NCI-H1105 (cell line): ENCODE data around the gene GNLY.
A peak's percentile ranks its signal among the peaks of the same experiment; 100 is the strongest.

ENCODE experiments used
- DNase-seq: peaks from one replicate; lab custom pipeline; 2025; lab: John Stamatoyannopoulos, UW

GNLY gene

GRCh38 chr2:85728883-85729824 lies 35.0 kb downstream of the GNLY start:
- DNase-seq = peak; percentile 50

DNA sequence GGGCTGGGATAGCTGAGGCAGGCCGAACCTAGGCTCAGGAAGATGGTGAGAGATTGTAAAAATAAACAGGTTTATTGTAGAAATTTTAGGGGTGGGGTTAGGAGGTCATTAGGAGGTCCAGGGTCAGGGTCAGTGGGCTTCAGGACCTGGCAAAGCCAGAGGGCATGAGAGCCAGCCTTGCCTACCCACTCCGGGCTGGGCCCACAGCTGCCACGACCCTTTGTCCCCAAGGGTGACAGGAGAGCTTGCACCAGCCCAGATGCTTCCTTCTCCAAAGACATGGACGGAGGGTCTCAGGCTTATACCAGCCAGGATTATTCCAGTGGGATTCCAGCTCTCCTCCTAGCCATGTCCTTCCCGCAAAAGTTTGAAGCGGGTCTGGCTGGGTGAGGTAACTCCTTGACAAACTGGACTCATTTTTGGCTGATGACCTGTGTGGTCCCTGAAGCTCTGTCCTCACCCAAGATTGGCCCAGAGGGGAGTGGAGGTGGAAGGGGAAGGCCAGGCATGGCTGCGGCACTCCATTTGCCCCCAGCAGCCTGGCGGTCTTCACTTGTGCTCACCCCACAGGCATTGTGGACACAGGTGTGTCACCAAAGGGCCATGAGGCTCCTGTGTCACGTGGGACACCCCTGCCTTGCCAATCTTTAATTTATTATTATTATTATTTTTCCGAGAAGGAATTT lies 35.8 kb downstream of the GNLY start:
- DNase-seq = no peak

GRCh38 chr2:85730686-85731230 lies 36.6 kb downstream of the GNLY start:
- DNase-seq = no peak

DNA sequence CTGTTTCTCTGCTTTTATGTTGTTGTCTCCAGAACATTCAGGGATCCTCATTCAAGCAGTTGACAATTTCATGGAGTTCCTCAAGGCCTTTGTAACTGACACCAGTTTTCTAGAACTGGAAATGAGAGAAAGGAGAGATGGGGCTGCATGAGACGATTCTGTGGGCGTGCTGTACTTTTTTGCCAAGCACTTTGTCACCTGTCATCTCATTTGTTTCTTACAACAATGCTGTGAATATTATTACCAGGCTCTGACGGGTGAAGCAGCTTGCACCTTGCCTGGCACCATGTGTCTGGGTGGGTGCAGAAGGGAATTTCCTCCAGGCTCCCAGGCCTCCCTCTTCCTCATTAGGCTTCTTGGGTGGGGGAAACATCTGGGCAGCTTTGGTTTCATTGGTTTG lies 37.4 kb downstream of the GNLY start:
- no peak for DNase-seq

DNA sequence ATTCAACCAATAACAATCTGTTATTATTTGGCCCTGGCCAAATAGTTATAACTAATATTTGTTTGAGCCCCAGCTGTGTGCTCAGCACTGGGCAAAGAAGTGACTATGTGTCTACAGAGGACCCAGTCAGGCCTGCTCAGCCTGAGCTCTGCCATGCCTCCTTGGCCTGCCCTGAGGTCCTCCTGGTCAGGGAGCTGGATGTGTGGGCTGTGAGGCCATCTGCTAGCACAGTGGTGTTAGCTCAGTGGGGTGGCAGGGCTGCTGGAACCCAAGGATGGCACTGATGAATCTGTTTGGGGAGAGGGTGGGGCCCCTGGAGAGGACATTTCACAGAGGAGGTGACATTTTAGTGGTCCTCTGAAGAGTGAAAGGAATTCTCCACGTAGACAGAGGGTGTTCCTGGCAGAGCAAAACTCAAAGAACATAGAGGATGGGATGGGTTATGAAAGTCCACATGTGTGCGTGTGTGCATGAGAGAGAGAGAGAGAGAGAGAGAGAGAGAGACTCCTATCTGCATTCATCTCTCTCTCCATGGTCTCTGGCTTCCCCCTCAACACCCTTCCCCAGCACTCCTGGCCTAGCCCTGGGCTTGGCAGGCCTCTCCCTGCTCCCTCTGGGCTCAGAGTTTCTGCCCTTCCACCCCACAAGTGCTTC lies 38.4 kb downstream of the GNLY start:
- DNase-seq = no peak

GRCh38 chr2:85733121-85733960 lies 39.2 kb downstream of the GNLY start:
- no peak for DNase-seq

GRCh38 chr2:85734015-85734414 lies 39.9 kb downstream of the GNLY start:
- DNase-seq = no peak

- no peak for DNase-seq
Measured at GRCh38 chr2:85734942-85735608, 40.9 kb downstream of the GNLY start.

- no peak for DNase-seq
Measured at GRCh38 chr2:85735691-85736090, 41.5 kb downstream of the GNLY start.

- DNase-seq = no peak
Measured at GRCh38 chr2:85736456-85737355, 42.5 kb downstream of the GNLY start.

DNA sequence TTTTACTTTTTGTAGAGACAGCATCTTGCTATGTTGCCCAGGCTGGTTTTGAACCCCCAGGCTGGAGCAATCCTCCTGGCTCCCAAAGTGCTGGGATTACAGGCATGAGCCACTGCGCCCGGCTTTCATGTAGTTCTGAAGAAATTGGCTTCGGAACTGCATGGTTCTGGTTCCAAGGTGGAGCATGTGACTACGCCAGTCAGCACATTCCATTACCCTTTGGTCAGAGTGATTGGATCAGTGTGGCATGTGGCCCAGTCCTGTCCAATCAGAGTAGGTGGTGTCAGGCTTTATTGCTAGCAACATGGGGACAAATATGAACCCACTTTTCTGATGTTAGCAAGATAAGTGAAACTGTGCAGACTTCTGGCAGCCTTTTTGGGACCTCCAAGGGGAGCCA lies 43.3 kb downstream of the GNLY start:
- DNase-seq = no peak

GRCh38 chr2:85737961-85738360 lies 43.8 kb downstream of the GNLY start:
- DNase-seq = no peak

GRCh38 chr2:85740193-85740592 lies 46.0 kb downstream of the GNLY start:
- DNase-seq = no peak

DNA sequence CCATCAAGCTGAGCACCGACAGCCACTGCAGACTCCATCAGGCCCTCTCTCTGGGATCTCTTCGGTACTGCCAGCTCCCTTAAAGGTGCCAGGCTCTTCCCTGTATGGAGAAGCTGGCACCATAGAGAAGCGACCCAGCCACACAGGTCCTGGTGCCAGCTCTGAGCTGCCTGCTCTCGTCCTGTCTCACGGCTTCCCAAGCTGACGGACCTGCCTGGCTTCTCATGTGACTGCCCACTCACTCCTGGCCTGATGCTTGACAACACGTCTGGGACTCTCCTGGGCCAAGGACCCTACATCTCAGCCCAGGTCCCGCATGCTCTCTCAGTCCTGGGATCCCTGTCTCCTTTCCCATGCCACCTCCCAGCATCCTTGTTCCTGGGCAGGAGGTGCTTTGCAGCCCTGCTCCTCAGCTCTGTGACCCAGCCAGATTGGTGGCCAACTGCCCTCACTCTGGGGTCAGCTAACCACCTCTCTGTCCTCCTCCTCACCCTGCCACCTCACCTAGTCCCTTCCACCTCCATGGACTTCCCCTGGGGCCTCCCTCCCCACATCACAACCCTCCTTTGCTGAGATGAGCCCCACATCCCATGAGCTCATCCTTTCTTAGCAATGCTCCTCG lies 47.2 kb downstream of the GNLY start:
- DNase-seq = no peak

DNA sequence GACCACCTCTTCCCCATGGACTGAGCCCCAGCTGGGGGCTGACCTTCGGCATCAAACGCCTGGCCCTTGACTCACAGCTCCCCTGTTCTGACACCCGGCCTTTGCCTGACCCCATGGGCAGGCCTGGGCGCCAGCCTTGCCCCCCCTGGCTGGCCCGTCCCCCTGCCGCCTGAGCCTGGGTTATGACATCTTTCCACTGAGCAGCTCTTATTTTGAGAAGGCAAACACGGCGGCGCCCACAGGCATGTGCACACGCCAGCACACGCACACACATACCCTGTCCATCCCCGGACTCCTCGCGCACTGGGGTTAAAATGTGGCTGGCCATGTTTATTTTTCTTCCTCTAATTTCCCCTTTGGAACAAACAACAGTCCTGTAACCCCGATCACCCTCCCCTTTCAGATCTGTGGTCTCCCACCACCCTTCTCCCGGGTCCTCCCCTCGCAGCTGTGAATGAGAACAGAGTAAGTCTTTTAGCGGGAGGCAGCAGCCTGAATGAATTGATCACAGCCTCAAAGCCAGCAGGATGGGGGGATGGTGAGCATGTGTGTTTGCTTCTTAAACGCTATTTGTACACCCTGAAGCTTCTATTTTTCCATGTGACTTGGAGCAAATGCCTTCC lies 47.8 kb downstream of the GNLY start:
- DNase-seq = peak; percentile 61

GRCh38 chr2:85743304-85743978 lies 49.3 kb downstream of the GNLY start:
- DNase-seq = no peak

DNA sequence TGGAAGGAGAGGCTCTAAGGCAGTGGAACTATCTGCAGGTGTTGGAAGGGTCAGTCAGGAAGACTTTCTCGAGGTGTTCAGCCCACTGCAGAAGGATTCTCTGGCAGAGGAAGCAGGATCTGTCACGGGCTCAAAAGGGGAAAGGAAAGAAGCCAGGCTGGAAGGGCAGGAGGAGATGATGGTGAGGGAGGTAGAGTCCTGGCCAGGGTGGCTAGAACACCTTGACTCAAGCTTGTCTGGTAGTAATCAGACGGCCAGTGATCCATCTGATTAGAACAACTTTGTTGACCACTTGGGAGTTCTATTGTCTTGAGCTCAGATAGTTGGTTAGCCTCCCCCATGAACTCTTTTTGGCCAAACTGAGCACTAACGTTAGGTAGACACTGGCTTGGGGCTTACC lies 49.9 kb downstream of the GNLY start:
- no peak for DNase-seq
